IPS-11a (cell line): Measurements from ENCODE around the gene ZNF253.
"Not testable (repeated sequence)": the region's sequence is repeated elsewhere in the genome, so short reads cannot be mapped to it uniquely, and the experiment has no call there.

Experiments used
- H3K4me3 ChIP-seq: one replicate; pipeline ENCODE4 v1.5.1; 2013; ENCODE audit warnings: low read depth, low read length, control low read depth

ZNF253 gene

GRCh38 chr19:19865750-19866610, at the start of gene ZNF253:
Gene ZNF253, plus strand, starts transcription at chr19:19865882. Its CDS starts 115 bp downstream, at chr19:19865997.
- peak within 1 kb of the TSS; percentile 95 for H3K4me3 ChIP-seq

DNA sequence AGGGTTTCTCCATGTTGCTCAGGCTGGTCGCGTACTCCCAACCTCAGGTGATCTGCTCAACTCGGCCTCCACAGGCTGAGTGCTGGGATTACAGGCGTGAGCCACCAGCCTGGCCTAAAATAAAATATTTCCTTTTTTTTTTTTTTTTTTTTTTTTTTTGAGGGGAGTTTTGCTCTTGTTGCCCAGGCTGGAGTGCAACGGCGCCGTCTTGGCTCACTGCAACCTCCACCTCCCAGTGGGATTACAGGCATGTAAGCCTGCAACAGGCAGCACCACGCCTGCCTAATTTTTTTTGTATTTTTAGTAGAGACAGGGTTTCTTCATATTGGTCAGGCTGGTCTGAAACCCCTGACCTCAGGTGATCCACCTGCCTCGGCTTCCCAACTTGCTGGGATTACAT, 49.0 kb upstream of the ZNF253 start:
- no peak overlapping the region for H3K4me3 ChIP-seq

DNA sequence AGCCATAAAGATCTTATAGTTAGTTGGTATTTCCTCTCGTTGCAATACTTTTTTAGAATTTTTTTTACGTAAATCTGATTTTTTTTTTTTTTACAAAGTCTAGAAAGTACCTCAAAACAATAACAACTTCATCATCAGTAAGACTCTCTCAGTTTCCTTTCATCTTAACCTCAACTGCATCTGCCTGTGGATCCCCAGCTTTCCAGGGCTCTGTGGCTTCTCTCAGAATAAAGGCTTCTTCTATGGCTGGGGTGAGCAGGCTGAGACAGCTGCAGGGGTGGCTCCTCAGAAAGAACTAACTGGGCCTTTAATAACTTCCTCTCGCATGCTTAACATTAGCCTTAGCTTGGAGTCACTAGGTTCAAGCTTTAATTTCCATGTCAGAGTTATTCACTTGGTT, 48.3 kb upstream of the ZNF253 start:
- H3K4me3 ChIP-seq = no peak overlapping the region

DNA sequence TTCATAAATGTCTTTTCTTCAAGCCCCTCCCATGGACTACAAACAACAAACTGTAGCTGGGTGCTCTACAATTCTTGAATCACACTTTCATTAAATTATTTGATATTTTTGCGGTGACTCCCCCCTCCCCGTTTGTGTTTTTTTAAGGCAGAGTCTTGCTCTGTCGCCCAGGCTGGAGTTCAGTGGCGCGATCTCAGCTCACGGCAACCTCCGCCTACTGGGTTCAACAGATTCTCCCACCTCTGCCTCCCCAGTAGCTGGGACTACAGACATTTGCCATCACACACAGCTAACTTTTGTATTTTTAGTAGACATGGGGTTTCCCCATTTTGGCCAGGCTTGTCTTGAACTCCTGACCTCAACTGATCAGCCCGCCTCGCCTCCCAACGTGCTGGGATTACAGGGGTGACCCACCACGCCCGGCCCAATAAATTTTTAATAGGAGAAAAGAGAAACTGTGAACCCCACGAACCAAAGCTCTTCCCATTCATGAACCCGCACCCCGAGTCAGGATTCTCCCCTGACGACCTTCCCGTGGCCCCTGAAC, 44.8 kb upstream of the ZNF253 start:
- H3K4me3 ChIP-seq = peak overlapping the region; percentile 55

DNA sequence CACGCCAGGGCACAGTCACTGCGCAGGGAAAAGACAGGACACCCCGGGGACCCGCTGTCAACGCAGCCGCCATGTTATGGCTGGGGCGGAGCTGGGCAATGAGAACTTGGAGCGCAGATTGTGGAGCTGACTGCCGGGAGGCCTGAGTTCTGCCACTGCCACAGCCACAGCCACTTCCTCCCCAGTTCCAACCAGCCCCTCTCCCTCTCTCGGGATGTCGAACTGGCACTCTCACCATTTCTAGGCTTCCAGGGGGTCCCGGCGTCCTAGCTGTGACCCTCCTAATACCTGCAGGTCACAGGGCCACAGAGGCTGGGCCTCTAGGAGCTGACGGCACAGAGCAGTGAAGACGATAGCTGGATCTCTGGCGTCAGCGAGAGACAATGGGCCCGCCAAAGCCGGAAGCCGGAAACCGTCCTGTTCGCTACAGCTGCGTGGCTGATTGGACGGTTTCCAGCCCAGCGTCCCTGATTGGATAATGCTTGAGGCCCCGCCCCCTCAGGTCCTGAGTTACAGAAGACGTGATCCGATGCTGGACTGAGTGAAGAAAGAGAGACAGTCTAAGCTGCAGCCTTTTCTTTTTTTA, 44.2 kb upstream of the ZNF253 start, which contains the start of gene ZNF506:
TSS of gene ZNF506 (minus strand) at position 385 of the 586 bp plus-strand sequence. CDS start at position 238, 147 bp downstream.
- peak within 1 kb of the TSS; percentile 55 for H3K4me3 ChIP-seq

DNA sequence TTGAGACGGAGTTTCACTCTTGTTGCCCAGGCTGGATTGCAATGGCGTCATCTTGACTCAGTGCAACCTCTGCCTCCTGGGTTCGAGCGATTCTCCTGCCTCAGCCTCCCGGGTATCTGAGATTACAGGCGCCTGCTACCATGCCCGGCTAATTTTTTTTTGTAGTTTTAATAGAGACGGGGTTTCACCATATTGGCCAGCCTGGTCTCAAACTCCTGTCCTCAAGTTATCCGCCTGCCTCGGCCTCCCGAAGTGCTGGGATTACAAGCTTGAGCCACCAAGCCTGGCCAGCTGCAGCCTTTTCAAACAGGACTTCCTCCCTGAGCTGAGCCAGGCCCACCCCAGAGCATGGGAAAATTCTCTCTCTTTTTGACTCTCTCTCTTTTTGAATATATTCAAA, 43.7 kb upstream of the ZNF253 start:
- H3K4me3 ChIP-seq = not testable (repeated sequence)

- H3K4me3 ChIP-seq = no peak overlapping the region
These were observed 41.8 kb upstream of the ZNF253 start for GRCh38 chr19:19823916-19824315.

DNA sequence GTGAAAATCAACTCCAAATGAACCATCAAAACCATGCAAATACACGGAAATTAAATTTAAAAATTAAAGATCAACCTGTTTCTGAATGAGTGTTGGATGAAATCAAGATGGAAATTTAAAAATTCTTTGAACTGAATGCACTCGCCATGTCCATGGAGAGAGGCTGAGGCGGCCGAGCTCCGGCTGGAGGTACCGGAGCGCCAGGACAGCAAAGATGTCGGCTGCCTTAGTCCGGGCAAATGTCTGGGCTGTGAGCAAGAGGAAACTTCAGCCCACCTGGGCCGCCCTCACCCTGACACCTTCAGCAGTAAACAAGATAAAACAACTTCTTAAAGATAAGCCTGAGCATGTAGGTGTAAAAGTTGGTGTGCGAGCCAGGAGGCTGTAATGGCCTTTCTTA, 38.8 kb upstream of the ZNF253 start:
- no peak overlapping the region for H3K4me3 ChIP-seq

DNA sequence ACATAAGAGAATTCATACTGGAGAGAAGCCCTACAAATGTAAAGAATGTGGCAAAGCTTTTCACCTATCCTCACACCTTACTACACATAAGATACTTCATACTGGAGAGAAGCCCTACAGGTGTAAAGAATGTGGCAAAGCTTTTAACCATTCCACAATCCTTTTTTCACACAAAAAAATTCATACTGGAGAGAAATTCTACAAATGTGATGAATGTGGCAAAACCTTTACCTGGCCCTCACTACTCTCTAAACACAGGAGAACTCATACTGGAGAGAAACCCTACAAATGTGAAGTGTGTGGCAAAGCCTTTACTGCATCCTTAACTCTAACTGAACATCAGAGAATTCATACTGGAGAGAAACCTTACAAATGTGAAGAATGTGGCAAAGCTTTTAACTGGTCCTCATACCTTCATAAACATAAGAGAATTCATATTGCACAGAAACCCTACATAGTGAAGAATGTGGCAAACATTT, 30.1 kb upstream of the ZNF253 start:
- no peak overlapping the region for H3K4me3 ChIP-seq

GRCh38 chr19:19847781-19848180, 17.9 kb upstream of the ZNF253 start:
- no peak overlapping the region for H3K4me3 ChIP-seq

GRCh38 chr19:19849056-19849455, 16.6 kb upstream of the ZNF253 start:
- H3K4me3 ChIP-seq = no peak overlapping the region

DNA sequence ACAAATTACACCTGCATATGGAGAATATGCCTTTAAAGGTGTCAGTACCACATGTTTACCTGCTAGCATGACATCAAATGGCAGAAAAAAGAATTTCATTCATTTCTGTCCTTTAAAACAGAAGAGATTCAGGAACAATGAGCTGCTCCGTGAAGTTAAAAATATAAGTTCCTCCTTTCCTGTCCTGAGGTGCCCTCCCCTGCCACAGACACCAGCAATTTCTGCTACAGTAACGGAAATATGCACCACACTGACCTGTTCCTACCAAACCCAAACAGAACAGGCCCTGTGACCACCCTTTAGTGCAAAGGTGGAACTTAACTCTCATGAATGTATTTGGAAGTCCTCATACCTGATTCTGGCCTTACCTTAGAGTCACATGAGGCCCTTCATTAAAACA, 13.9 kb upstream of the ZNF253 start:
- not testable (repeated sequence) for H3K4me3 ChIP-seq

GRCh38 chr19:19858751-19859150, 6.9 kb upstream of the ZNF253 start:
- H3K4me3 ChIP-seq = no peak overlapping the region

GRCh38 chr19:19860756-19861390, 4.8 kb upstream of the ZNF253 start:
- H3K4me3 ChIP-seq = peak overlapping the region; percentile 24

GRCh38 chr19:19866611-19867248, 1.0 kb downstream of the ZNF253 start:
- H3K4me3 ChIP-seq = peak overlapping the region; percentile 95

GRCh38 chr19:19870086-19870485, 4.4 kb downstream of the ZNF253 start:
- H3K4me3 ChIP-seq = not testable (repeated sequence)

- H3K4me3 ChIP-seq = no peak overlapping the region
These were observed 6.2 kb downstream of the ZNF253 start for GRCh38 chr19:19871932-19872331.

- H3K4me3 ChIP-seq = no peak overlapping the region
These were observed 7.7 kb downstream of the ZNF253 start for GRCh38 chr19:19873381-19873780.

DNA sequence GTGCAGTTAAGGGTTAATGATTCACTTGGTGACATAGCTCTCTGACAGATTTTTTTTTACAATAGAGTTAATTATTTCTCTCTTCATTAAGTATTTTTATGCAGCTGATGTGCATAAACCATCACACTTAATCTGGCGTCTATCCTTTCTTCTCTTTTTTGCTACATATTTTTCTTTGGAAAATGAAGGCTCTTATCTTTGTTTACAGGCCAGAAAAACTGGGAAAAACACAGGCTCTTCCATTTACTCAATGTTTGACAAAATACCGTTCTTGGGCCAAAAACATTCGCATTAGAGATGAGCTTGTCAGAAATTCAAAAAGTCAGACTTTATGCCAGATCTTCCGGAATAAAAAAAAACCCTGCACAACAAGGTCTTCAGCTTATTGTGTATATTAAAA, 12.0 kb downstream of the ZNF253 start:
- H3K4me3 ChIP-seq = no peak overlapping the region

DNA sequence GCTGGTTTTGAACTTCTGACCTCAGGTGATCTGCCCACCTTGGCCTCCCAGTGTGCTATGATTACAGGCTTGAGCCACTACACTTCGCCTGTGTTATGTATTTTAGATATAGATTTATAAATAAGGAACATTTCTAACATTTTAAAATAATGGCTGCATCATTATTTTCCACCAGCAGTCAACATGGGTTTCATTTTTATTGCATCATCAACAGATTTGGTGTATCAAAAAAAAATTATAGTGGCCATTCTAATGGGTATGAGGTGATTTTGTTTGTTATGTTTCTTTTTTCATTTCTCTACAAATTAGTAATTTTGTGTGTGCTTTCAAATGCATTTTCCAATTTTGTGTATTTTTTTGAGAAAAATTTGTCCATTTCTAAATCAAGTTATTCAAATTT, 18.9 kb downstream of the ZNF253 start:
- no peak overlapping the region for H3K4me3 ChIP-seq
